IMR-90 (cell line): ENCODE data around the gene IFT81. TPM values are rescaled to one million over a fixed set of nuclear protein-coding genes. Genes with fewer than 3 reads are reported as not detected.

Experiments used
- ATAC-seq: fragments of 200-7000 bp; cut with Tn5 transposase; 2 replicates; pipeline ENCODE4 v1.9.1; 2020; ENCODE audit warnings: low read depth, mild to moderate bottlenecking, moderate library complexity
- BruUV-seq: library from RNA; stranded (reverse); fragments of 400-500 nt; replicated peaks from 2 replicates; lab custom pipeline; 2021; lab: Mats Ljungman, UMichigan
- CTCF ChIA-PET: fragments of 300-600 bp; formaldehyde crosslinking; extraction: SDS; loops from one replicate; lab custom pipeline; 2021; ENCODE audit warnings: antibody characterized with exemption; lab: Yijun Ruan, JAX
- POLR2A ChIA-PET: fragments of 300-600 bp; sonication (Branson Sonifier 250); formaldehyde crosslinking; loops from one replicate; lab custom pipeline; 2022; ENCODE audit warnings: antibody characterized with exemption; ENCODE audit not compliant: unreplicated experiment; lab: Charles Lee
- DNase-seq: peaks from one replicate; pipeline ENCODE4 v3.0.0; 2013
- H2AFZ ChIP-seq: replicated peaks from 2 replicates; pipeline ENCODE3; 2013; ENCODE audit warnings: low read length, mild to moderate bottlenecking; ENCODE audit not compliant: poor library complexity
- H2AK5ac ChIP-seq: 2 replicates; pipeline ENCODE4 v1.6.1; 2013; ENCODE audit warnings: low read depth, low read length, inconsistent platforms
- H2AK9ac ChIP-seq: replicated peaks from 2 replicates; pipeline ENCODE3; 2013; ENCODE audit warnings: mild to moderate bottlenecking, low read depth, low read length, moderate library complexity; ENCODE audit not compliant: poor library complexity
- H2BK120ac ChIP-seq: 2 replicates; pipeline ENCODE4 v1.6.1; 2013; ENCODE audit warnings: low read depth, low read length, inconsistent platforms
- H2BK15ac ChIP-seq: 3 replicates; pipeline ENCODE4 v1.6.1; 2013; ENCODE audit warnings: low read depth, low read length, inconsistent platforms
- H2BK20ac ChIP-seq: 2 replicates; pipeline ENCODE4 v1.6.1; 2013; ENCODE audit warnings: low read depth, mild to moderate bottlenecking, inconsistent platforms, low read length, moderate library complexity
- H2BK5ac ChIP-seq: 2 replicates; pipeline ENCODE4 v1.6.1; 2013; ENCODE audit warnings: mild to moderate bottlenecking, low read depth, low read length, inconsistent platforms; ENCODE audit not compliant: poor library complexity, severe bottlenecking
- H3K14ac ChIP-seq: replicated peaks from 2 replicates; pipeline ENCODE4 v1.6.1; 2013; ENCODE audit warnings: low read depth, low read length, inconsistent platforms
- H3K18ac ChIP-seq: 2 replicates; pipeline ENCODE4 v1.6.1; 2013; ENCODE audit warnings: low read depth, low read length, control low read depth
- H3K23ac ChIP-seq: 2 replicates; pipeline ENCODE4 v1.6.1; 2013; ENCODE audit warnings: low read depth, low read length, inconsistent platforms
- H3K27ac ChIP-seq: 2 replicates; pipeline ENCODE4 v1.5.1; 2013; ENCODE audit warnings: mild to moderate bottlenecking, control low read depth, low read length; ENCODE audit not compliant: insufficient read depth
- H3K27me3 ChIP-seq: 2 replicates; pipeline ENCODE4 v1.6.1; 2013; ENCODE audit warnings: low read length; ENCODE audit not compliant: control insufficient read depth, insufficient read depth
- H3K36me3 ChIP-seq: 2 replicates; pipeline ENCODE4 v1.6.1; 2013; ENCODE audit warnings: low read length, mixed read lengths; ENCODE audit not compliant: control insufficient read depth, insufficient read depth
- H3K4ac ChIP-seq: 2 replicates; pipeline ENCODE4 v1.6.1; 2013; ENCODE audit warnings: low read depth, low read length, inconsistent platforms
- H3K4me1 ChIP-seq: 2 replicates; pipeline ENCODE4 v1.6.1; 2013; ENCODE audit warnings: low read length, mixed read lengths; ENCODE audit not compliant: control insufficient read depth, insufficient read depth
- H3K4me2 ChIP-seq: 2 replicates; pipeline ENCODE4 v1.6.1; 2013; ENCODE audit warnings: low read depth, mild to moderate bottlenecking, control low read depth, low read length, moderate library complexity
- H3K4me3 ChIP-seq: 2 replicates; pipeline ENCODE4 v1.5.1; 2013; ENCODE audit warnings: low read depth, mild to moderate bottlenecking, control low read depth, low read length, moderate library complexity; ENCODE audit not compliant: insufficient read depth
- H3K56ac ChIP-seq: 2 replicates; pipeline ENCODE4 v1.6.1; 2013; ENCODE audit warnings: low read length, inconsistent platforms; ENCODE audit not compliant: insufficient read depth; ENCODE audit errors: extremely low read depth
- H3K79me1 ChIP-seq, 2 experiments: 2 replicates each; pipeline ENCODE4 v1.6.1; 2013; ENCODE audit warnings: low read length in 2 of 2, inconsistent platforms in 1 of 2, low read depth in 1 of 2
- H3K9ac ChIP-seq: 2 replicates; pipeline ENCODE4 v1.6.1; 2013; ENCODE audit warnings: low read depth, low read length, control low read depth
- H3K9me1 ChIP-seq: 2 replicates; pipeline ENCODE4 v1.6.1; 2013; ENCODE audit warnings: low read length, inconsistent platforms; ENCODE audit not compliant: insufficient read depth
- H3K9me3 ChIP-seq: 2 replicates; pipeline ENCODE4 v1.6.1; 2013; ENCODE audit warnings: low read length; ENCODE audit not compliant: control insufficient read depth, insufficient read depth
- H4K20me1 ChIP-seq: 2 replicates; pipeline ENCODE4 v1.6.1; 2013; ENCODE audit warnings: low read length, inconsistent platforms; ENCODE audit not compliant: insufficient read depth
- H4K5ac ChIP-seq: 2 replicates; pipeline ENCODE4 v1.6.1; 2013; ENCODE audit warnings: mild to moderate bottlenecking, low read depth, low read length, control low read depth
- H4K8ac ChIP-seq, 2 experiments: 2 replicates each; pipeline ENCODE4 v1.6.1; 2013; ENCODE audit warnings: low read depth in 2 of 2, low read length in 2 of 2, control low read depth in 1 of 2, inconsistent platforms in 1 of 2
- H4K91ac ChIP-seq: 2 replicates; pipeline ENCODE4 v1.6.1; 2013; ENCODE audit warnings: low read depth, low read length, inconsistent platforms; ENCODE audit not compliant: insufficient read depth
- BHLHE40 ChIP-seq: fragments of 150-350 bp; IDR thresholded peaks from 2 replicates; pipeline ENCODE4 v1.6.1; 2016; ENCODE audit warnings: mild to moderate bottlenecking, low read depth, low read length
- CEBPB ChIP-seq: IDR thresholded peaks from 2 replicates; pipeline ENCODE4 v1.6.1; 2012; ENCODE audit warnings: low read depth, low read length, improper control_type of control experiment
- CHD1 ChIP-seq: IDR thresholded peaks from 2 replicates; pipeline ENCODE4 v1.6.1; 2012; ENCODE audit warnings: low read depth, low read length, improper control_type of control experiment
- CTCF ChIP-seq: conservative IDR thresholded peaks from 2 replicates; pipeline ENCODE4 v1.5.1; 2012; ENCODE audit warnings: mild to moderate bottlenecking, low read depth, low read length, improper control_type of control experiment
- ELK1 ChIP-seq: fragments of 150-350 bp; IDR thresholded peaks from 2 replicates; pipeline ENCODE4 v1.6.1; 2016; ENCODE audit warnings: low read depth, mild to moderate bottlenecking, low read length, moderate library complexity, borderline replicate concordance
- FOS ChIP-seq: fragments of 150-350 bp; IDR thresholded peaks from 2 replicates; pipeline ENCODE4 v1.6.1; 2016; ENCODE audit warnings: low read depth, low read length
- MAFK ChIP-seq: IDR thresholded peaks from 2 replicates; pipeline ENCODE4 v1.6.1; 2012; ENCODE audit warnings: low read depth, low read length, improper control_type of control experiment
- MAZ ChIP-seq: IDR thresholded peaks from 2 replicates; pipeline ENCODE4 v1.6.1; 2012; ENCODE audit warnings: low read depth, mild to moderate bottlenecking, low read length, improper control_type of control experiment, moderate library complexity, borderline replicate concordance
- MXI1 ChIP-seq: IDR thresholded peaks from 2 replicates; pipeline ENCODE4 v1.6.1; 2012; ENCODE audit warnings: low read depth, mild to moderate bottlenecking, low read length, moderate library complexity, borderline replicate concordance
- NFE2L2 ChIP-seq: fragments of 150-350 bp; IDR thresholded peaks from 2 replicates; pipeline ENCODE4 v1.6.1; 2016; ENCODE audit warnings: low read depth, mild to moderate bottlenecking, low read length
- POLR2A ChIP-seq: IDR thresholded peaks from 2 replicates; pipeline ENCODE4 v1.6.1; 2012; ENCODE audit warnings: mild to moderate bottlenecking, low read depth, low read length
- RAD21 ChIP-seq: IDR thresholded peaks from 2 replicates; pipeline ENCODE4 v1.6.1; 2012; ENCODE audit warnings: low read length, improper control_type of control experiment
- RCOR1 ChIP-seq: IDR thresholded peaks from 2 replicates; pipeline ENCODE4 v1.6.1; 2012; ENCODE audit warnings: mild to moderate bottlenecking, low read length, improper control_type of control experiment; ENCODE audit not compliant: insufficient replicate concordance
- RFX5 ChIP-seq: IDR thresholded peaks from 2 replicates; pipeline ENCODE4 v1.8.0; 2012; ENCODE audit warnings: low read depth, mild to moderate bottlenecking, low read length, moderate library complexity
- SMC3 ChIP-seq: fragments of 150-350 bp; IDR thresholded peaks from 2 replicates; pipeline ENCODE4 v1.6.1; 2016; ENCODE audit warnings: low read depth, mild to moderate bottlenecking, antibody characterized with exemption, low read length, moderate library complexity
- USF2 ChIP-seq: fragments of 150-350 bp; IDR thresholded peaks from 2 replicates; pipeline ENCODE4 v1.6.1; 2017; ENCODE audit warnings: mild to moderate bottlenecking, antibody characterized with exemption, low read length, low read depth
- WGBS, 2 experiments: methylation state at CpG; one replicate each; pipeline versions ENCODE4 v1.1.5 to v1.1.7; 2013; ENCODE audit warnings: missing lambda C conversion rate in 2 of 2; ENCODE audit not compliant: insufficient read length in 1 of 2; ENCODE audit errors: extremely low coverage in 2 of 2; 5-methylcytosine and 5-hydroxymethylcytosine counted together
- dilution Hi-C: fragments of 300-500 bp; cut with HindIII; formaldehyde crosslinking; loops from one replicate; pipeline ENCODE4 v1.14.3; 2018; ENCODE audit warnings: low sequenced_read_pairs; ENCODE audit not compliant: unreplicated experiment
- in situ Hi-C: fragments of 300-500 bp; cut with MboI; formaldehyde crosslinking; loops from 3 replicates; pipeline ENCODE4 v1.14.3; 2019; ENCODE audit warnings: low sequenced_read_pairs, inconsistent platforms, mixed read lengths
- intact Hi-C: fragments of 100-400 bp; cut with micrococcal nuclease; formaldehyde crosslinking; loops from 2 replicates; pipeline ENCODE4 v1.10.0; 2022
- polyA plus RNA-seq, 3 experiments: library from polyadenylated mRNA; depleted of rRNA; stranded (reverse); fragments of >200 nt; gene quantifications; 2 replicates each; pipeline ENCODE4 v1.2.3, GENCODE V29; 2012; ENCODE audit warnings: low replicate concordance in 1 of 3
- total RNA-seq: library from RNA; depleted of rRNA; stranded (reverse); fragments of >200 nt; gene quantifications from 2 replicates; pipeline ENCODE4 v1.2.3, GENCODE V29; 2012

IFT81 gene
- total and polyA plus RNA-seq, 2 of the 4 experiments (the other 2 are of a cell fraction): 6.1 to 8.1 TPM

- in situ Hi-C loops: no loop called here
- Histone ChIP-seq H3K9me1 (peaks cover 26% of the 10 kb centered on the region), H2AFZ (peak overlapping the region; percentile 50), H3K9ac (no peak overlapping the region), H2AK5ac (peak overlapping the region; percentile 90; the same call in 1 of the 2 replicates), H3K56ac (no peak overlapping the region), H3K18ac (peak overlapping the region; percentile 4; the same call in 1 of the 2 replicates), H3K4me1 (peaks cover 33% of the 10 kb centered on the region; the same call in 1 of the 2 replicates), H2BK15ac (peak overlapping the region; percentile 85; the same call in 2 of the 3 replicates), H3K27ac (peak overlapping the region; percentile 25; the same call in 1 of the 2 replicates), H2BK20ac (peak overlapping the region; percentile 43; the same call in 1 of the 2 replicates), H2BK5ac (peak overlapping the region; percentile 6), H4K20me1 (no peaks in the 10 kb centered on the region), H3K4me3 (no peak overlapping the region), H3K23ac (no peak overlapping the region; the same call in 1 of the 2 replicates), H4K91ac (no peak overlapping the region; the same call in 1 of the 2 replicates), H3K9me3 (no peaks in the 10 kb centered on the region), H2AK9ac (no peak overlapping the region), H3K14ac (peak overlapping the region; percentile 74), H3K79me1 (0 out of 4 replicates have a peak, but pooled peaks cover 0 to 4% of the 10 kb centered on the region in 2 experiments), H3K36me3 (0 out of 2 replicates have a peak, but pooled peaks cover 2% of the 10 kb centered on the region), H2BK120ac (peak overlapping the region; percentile 78; the same call in 1 of the 2 replicates), H4K5ac (no peak overlapping the region; the same call in 1 of the 2 replicates), H4K8ac (peak overlapping the region; percentile 45 to 63; a peak in 2 of 4 replicates), H3K27me3 (no peaks in the 10 kb centered on the region), H3K4ac (peak overlapping the region; percentile 74), H3K4me2 (no peak overlapping the region)
- TF ChIP-seq CHD1 (no peak), MXI1 (no peak), MAFK (no peak), ELK1 (no peak), CEBPB (no peak), BHLHE40 (no peak), NFE2L2 (no peak), RCOR1 (no peak), RFX5 (no peak), RAD21 (no peak), SMC3 (no peak), USF2 (no peak), CTCF (no peak), POLR2A (no peak), FOS (no peak), MAZ (no peak)
- ChIA-PET POLR2A (no interaction called here), CTCF (interaction anchor here (1.2 kb wide), 1 partner anchor 16 kb away, joined by 3 read pairs; no protein-coding TSS in a partner anchor)
- no TSS peak for BruUV-seq
- DNase-seq (peak; percentile 70), ATAC-seq (peak; percentile 71)
- intact Hi-C loops: no loop called here
- 21% methylated on average over 2 of the region's 4 CpGs; no CpG with 5 or more reads in 1 of the 2 experiments for WGBS, 2 experiments
- dilution Hi-C loops: no loop called here
Measured at GRCh38 chr12:110249105-110249504, 124.9 kb downstream of the IFT81 start.
